Coronary artery (tissue), 2 donors: ENCODE results near the gene TMPRSS13.

Experiments used
- DNase-seq: peaks from one replicate; pipeline ENCODE4 v3.0.0-alpha.2; 2017; ENCODE audit warnings: low spot score
- H3K27ac ChIP-seq, 2 donors: fragments of 200-600 bp; sonication (generic); one replicate each; pipeline ENCODE4 v1.5.1; 2016 to 2019
- H3K4me3 ChIP-seq: fragments of 200-600 bp; sonication (generic); 2 replicates; pipeline ENCODE4 v1.5.1; 2016; ENCODE audit warnings: mild to moderate bottlenecking, moderate library complexity
- TF ChIP-seq, protein P1 (sequence below): fragments of 200-600 bp; sonication (generic); IDR thresholded peaks from one replicate; pipeline ENCODE4 v1.5.1; 2019; ENCODE audit warnings: antibody characterized with exemption

Gene TMPRSS13

DNA sequence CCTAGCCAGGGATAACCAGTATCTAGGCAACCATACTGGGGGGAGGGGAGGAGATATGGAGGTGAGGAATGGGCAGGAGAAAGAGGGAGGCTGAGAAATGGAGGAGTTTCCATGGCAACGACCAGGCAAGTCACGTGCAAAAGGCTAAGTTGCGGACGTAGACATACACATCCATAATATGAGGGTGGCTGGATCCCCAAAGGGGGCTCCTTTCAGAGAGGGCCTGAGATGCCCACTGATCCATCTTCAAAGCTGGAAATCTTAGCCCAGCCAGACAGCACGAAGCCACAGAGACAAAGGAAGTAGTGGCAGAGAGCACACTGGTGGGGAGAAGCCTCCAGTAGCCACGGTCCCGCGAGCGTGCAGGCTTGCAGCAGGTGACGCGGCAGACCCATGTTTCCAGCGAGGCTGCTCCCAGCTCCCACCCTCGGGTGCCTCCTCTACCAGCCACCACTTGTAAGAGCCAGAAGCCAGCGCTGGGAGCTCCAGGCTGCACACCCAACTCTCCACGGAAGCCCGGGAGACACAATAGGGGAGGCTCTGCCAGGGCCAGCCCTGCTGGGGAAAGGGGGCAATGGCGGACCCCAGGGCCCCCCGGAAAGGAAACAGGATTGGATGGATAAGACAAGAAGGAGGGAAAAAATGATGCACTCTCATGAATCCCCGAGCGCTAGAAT lies 53.7 kb downstream of the TMPRSS13 start:
- peak; percentile 72 for DNase-seq
- Histone ChIP-seq H3K27ac (peak overlapping the region in 1 of 2 donors; percentile 61), H3K4me3 (peak overlapping the region; percentile 74)
- TF ChIP-seq, protein P1, sequence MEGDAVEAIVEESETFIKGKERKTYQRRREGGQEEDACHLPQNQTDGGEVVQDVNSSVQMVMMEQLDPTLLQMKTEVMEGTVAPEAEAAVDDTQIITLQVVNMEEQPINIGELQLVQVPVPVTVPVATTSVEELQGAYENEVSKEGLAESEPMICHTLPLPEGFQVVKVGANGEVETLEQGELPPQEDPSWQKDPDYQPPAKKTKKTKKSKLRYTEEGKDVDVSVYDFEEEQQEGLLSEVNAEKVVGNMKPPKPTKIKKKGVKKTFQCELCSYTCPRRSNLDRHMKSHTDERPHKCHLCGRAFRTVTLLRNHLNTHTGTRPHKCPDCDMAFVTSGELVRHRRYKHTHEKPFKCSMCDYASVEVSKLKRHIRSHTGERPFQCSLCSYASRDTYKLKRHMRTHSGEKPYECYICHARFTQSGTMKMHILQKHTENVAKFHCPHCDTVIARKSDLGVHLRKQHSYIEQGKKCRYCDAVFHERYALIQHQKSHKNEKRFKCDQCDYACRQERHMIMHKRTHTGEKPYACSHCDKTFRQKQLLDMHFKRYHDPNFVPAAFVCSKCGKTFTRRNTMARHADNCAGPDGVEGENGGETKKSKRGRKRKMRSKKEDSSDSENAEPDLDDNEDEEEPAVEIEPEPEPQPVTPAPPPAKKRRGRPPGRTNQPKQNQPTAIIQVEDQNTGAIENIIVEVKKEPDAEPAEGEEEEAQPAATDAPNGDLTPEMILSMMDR, result no peak

DNA sequence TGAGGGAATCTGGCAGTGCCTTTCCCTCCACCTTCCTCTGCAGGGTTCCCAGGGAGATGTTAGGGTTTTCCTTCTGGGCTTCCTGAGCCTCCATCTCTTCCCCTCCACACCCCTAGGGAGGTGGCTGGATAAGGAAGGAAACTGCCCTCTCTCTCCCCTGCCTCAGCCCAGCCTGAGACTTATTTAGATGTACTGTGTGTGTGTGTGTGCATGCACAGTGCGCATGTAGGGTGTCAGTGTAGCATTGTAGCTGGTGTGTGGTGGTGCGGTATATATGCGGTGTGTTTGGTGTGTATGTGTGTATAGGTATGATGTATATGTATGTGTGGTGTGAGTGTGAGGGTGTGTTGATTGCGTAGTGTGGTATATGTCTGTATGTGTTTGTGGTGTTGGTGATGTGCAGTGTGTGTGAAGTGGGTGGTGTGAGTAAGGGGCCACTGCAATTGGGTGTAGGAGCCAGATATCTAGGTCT lies 54.3 kb downstream of the TMPRSS13 start:
- DNase-seq, result peak; percentile 56
- TF ChIP-seq, protein P1, result no peak
- H3K4me3 ChIP-seq, result peak overlapping the region; percentile 74
- peak overlapping the region in 1 of 2 donors; percentile 61 for H3K27ac ChIP-seq

DNA sequence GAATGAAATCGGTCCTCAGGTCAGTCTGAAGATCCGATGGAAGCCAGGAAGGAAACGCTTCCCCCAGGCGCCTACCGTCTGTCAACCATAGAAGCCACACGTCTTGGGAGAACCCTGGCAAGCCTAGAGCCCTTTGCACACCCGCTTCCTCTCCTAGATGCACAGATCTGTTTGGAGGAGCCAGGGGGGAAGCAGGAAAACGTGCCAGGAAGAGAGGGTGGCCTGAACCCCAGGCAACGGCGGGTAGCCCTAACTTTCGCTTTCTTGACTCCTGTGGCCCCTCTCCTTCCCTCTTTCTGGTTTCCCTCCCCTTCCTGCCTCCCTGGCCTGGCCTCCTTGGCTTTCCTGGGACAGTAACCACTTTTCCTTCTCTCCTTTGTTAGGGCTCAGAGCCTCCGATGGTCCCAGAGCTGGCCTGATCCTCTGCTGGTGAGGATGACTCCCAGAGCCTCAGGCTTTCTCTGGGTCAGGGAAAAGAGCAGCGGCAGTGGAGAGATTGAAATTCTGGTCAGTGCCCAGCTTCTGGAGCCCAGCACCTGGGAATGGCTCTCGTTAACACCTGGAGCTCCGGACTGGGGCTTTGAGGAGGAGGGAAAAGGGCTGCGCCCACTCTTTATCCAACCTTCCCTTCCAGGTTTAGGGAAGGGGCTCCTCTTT lies 54.8 kb downstream of the TMPRSS13 start:
- TF ChIP-seq, protein P1, result no peak
- peak; percentile 64 for DNase-seq
- Histone ChIP-seq H3K27ac (peak overlapping the region in 1 of 2 donors; percentile 41), H3K4me3 (peak overlapping the region; percentile 74)

DNA sequence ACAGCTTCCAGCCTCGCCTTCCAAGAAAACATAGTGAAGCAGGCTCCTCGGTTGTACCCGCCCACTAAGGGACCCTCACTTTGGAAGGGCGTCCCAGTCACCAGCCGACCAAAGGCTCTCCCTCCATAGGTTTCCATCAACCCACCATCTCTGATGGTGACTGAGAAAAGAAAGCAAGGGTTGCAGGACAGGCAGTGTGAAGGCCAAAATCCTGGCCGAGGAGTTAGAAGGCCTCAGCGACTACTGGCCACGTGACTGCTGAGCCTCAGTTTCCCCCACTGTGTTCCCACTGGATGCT lies 55.4 kb downstream of the TMPRSS13 start:
- TF ChIP-seq, protein P1, result no peak
- H3K27ac ChIP-seq, result peak overlapping the region in 1 of 2 donors; percentile 42
- no peak overlapping the region for H3K4me3 ChIP-seq
- DNase-seq, result peak; percentile 47

DNA sequence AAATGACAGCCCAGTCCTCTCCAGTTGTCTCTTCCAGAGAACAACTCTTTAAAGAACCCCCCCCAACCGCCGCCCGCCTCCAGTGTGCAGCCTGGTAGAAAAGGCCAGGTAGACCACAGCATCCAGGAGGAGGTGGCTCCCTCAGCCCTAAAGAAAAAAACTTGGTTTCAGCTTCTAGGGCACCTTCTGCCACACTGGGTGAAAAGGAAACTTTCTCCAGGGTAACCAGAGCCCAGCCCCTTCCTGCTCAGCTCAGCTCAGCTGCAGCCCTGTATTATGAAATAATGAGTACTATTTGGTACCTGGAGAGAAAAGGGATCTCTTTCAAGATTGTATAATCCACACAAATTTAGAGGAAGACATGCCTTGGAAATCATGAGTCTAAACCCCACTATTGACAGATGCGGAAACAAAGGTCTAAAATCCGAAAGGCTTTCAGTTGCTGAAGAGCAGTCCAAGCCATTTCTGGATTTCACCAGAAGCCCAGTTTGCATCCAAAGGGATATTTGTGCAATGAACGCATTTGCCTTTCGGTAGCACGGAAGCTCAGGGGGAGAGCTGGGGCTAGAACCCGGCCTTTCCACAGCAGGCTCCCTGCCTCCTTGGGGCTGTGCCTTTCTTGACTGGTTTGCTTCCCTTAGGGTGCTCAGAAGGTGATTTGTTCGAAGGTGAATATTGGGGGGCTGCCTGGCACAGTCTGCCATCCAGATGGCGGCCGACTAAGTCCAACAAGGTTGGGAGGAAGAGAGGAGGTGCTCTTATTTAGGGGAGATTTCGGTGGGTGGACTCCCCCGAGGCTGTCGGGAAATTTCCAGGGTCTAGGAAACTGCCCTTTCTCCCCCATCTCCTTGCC lies 56.0 kb downstream of the TMPRSS13 start:
- TF ChIP-seq, protein P1, result no peak
- Histone ChIP-seq H3K27ac (peak overlapping the region in 1 of 2 donors; percentile 42), H3K4me3 (no peak overlapping the region)
- DNase-seq, result peak; percentile 47

DNA sequence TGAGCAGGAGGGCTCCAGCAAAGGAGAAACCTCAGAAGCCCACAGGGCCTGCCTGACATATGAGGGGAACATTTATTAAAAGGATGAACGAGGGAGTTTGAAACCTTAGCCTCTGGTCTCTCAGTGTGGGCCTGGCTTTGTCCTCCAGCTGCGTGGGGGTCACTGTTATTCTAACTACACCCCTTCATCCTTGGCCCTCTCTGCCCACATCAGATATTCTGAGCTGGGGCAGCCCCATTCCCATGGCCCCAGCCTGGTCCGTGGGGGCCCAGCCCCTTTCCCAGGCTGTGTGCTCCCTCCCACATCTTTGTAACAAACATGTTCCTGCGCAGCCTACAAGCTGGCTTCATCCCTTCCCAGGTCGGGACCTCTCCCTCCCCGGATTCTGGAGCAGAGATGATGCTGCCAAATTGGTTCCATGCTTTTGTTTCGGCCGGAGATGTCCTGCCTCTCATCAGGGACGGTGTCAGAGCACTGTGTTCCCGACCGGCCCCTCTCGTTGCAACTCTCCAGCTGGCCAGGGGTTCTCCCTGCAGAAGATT lies 56.7 kb downstream of the TMPRSS13 start:
- Histone ChIP-seq H3K27ac (peak overlapping the region in 1 of 2 donors; percentile 37), H3K4me3 (no peak overlapping the region)
- peak; percentile 69 for DNase-seq
- TF ChIP-seq, protein P1, result no peak
